SK-N-MC (cell line): ENCODE results near the gene BCAR3.

Source experiments
- DNase-seq: peaks from one replicate; pipeline ENCODE4 v3.0.0-alpha.2; 2011; ENCODE audit warnings: low read depth, low spot score
- H3K27ac ChIP-seq: fragments of 200-600 bp; sonication (generic); 2 replicates; pipeline ENCODE4 v1.5.1; 2016; ENCODE audit warnings: mixed run types
- H3K36me3 ChIP-seq: fragments of 200-600 bp; sonication (generic); 2 replicates; pipeline ENCODE4 v1.6.1; 2017; ENCODE audit warnings: antibody characterized with exemption, low read length, mixed read lengths; ENCODE audit not compliant: insufficient read depth
- H3K4me3 ChIP-seq: fragments of 200-600 bp; sonication (generic); 2 replicates; pipeline ENCODE4 v1.5.1; 2016
- H3K9ac ChIP-seq: fragments of 200-600 bp; sonication (generic); 2 replicates; pipeline ENCODE4 v1.8.0; 2017; ENCODE audit warnings: mixed run types, mixed read lengths; ENCODE audit not compliant: insufficient read length
- H3K9me3 ChIP-seq: fragments of 200-600 bp; sonication (generic); 2 replicates; pipeline ENCODE4 v1.6.1; 2017; ENCODE audit warnings: low read depth, mild to moderate bottlenecking, antibody characterized with exemption, low read length, moderate library complexity, mixed read lengths
- EZH2 ChIP-seq: fragments of 200-600 bp; sonication (generic); IDR thresholded peaks from one replicate; pipeline ENCODE4 v1.6.1; 2017; ENCODE audit warnings: antibody characterized with exemption
- FOXP2 ChIP-seq: optimal IDR thresholded peaks from 2 replicates; pipeline ENCODE3; 2011; ENCODE audit warnings: mild to moderate bottlenecking, moderate library complexity; ENCODE audit not compliant: insufficient read depth; ENCODE audit errors: extremely low read length, control extremely low read depth
- POLR2AphosphoS5 ChIP-seq: IDR thresholded peaks from 2 replicates; pipeline ENCODE4 v1.6.1; 2012; ENCODE audit warnings: mild to moderate bottlenecking, low read depth, low read length, borderline replicate concordance

The BCAR3 gene

DNA sequence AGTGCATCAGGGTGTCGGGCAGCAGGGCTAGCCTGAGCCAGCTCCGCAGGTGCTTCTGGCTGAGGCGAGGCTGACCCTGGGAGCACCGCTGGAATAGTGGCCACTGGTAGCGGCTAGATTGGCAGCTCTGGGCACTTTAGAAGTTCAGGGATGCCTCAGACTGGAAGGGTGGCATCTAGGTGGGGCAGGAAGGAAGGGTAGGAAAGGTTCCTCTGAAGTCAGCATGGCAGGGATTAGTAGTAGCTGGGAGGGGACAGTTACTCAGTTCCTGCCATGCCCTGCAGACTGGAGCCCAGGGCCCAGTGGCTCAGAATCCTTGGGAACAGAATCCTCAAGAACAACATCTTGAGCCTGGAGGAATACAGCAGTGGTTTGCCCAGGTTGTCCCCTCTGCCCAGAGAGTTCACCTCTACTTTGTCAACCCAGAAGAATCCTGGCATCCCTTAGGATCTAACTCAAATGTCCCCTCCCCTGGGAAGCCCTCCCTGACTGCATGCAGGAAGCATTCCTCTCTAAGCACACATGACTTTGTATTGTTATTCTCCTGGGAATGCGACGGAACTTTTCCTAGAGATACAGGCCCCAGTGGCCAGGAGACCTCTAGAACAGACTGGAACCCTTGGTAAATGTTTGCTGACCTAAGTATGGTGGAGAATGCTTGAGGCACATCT is 39.5 kb upstream of the BCAR3 start:
- Histone ChIP-seq H3K9me3 (no peaks in the 10 kb centered on the region), H3K9ac (no peak overlapping the region), H3K27ac (no peak overlapping the region), H3K36me3 (no peaks in the 10 kb centered on the region), H3K4me3 (no peak overlapping the region)
- TF ChIP-seq POLR2AphosphoS5 (no peak), EZH2 (no peak), FOXP2 (no peak)
- no peak for DNase-seq

DNA sequence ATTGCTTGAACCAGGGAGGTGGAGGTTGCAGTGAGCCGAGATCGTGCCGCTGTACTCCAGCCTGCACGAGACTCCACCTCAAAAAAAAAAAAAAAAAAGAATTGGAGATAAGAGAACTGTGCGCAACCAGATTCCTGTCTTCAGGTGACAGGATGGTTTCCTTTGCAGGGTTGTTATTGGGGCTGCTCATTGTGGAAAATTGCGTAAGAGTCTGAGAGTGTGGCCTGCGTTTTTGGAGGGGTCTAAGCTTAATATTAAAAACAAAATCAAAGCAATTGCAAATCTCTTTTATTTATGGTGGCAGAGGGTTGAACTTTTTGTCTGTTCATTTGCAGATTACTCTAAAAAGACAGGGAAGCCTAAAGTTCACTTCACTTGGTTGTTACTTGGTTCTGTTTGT is 36.0 kb upstream of the BCAR3 start:
- H3K27ac ChIP-seq: no peak overlapping the region
- no peak for DNase-seq
- no peak overlapping the region for H3K9ac ChIP-seq
- no peaks in the 10 kb centered on the region for H3K36me3 ChIP-seq
- no peaks in the 10 kb centered on the region for H3K9me3 ChIP-seq
- TF ChIP-seq POLR2AphosphoS5 (no peak), EZH2 (no peak), FOXP2 (no peak)
- H3K4me3 ChIP-seq: no peak overlapping the region

DNA sequence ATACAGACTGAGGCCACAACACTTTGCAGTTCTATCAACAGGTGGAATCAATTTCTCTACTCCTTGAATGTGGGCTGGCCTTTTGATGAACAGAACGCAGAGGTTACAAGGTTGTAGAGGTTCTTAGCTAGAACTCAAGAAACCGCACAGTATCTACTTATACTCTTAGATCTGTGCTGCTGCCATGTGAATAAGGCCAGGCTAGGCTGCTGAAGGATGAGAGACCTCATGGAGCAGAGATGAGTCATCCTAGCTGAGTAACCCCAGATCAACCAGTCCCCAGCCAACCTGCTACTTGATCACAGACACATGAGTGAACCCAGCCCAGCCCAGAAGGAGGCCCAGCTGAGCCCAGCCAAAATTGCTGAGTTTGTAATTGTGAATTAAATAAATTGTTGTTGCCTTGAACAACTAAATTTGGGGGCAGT is 35.3 kb upstream of the BCAR3 start:
- DNase-seq: no peak

GRCh38 chr1:93716163-93716562 is 34.5 kb upstream of the BCAR3 start:
- no peak for TF ChIP-seq EZH2
- TF ChIP-seq POLR2AphosphoS5: no peak
- no peak for TF ChIP-seq FOXP2
- Histone ChIP-seq H3K9ac (no peak overlapping the region), H3K27ac (no peak overlapping the region), H3K9me3 (no peaks in the 10 kb centered on the region), H3K4me3 (no peak overlapping the region), H3K36me3 (no peaks in the 10 kb centered on the region)
- DNase-seq: no peak

More for the DNA sequence above, 35.3 kb upstream of the BCAR3 start:
- no peak overlapping the region for H3K9ac ChIP-seq
- no peaks in the 10 kb centered on the region for H3K9me3 ChIP-seq
- H3K27ac ChIP-seq: no peak overlapping the region
- no peak overlapping the region for H3K4me3 ChIP-seq
- TF ChIP-seq FOXP2 (no peak), POLR2AphosphoS5 (no peak), EZH2 (no peak)
- no peaks in the 10 kb centered on the region for H3K36me3 ChIP-seq

DNA sequence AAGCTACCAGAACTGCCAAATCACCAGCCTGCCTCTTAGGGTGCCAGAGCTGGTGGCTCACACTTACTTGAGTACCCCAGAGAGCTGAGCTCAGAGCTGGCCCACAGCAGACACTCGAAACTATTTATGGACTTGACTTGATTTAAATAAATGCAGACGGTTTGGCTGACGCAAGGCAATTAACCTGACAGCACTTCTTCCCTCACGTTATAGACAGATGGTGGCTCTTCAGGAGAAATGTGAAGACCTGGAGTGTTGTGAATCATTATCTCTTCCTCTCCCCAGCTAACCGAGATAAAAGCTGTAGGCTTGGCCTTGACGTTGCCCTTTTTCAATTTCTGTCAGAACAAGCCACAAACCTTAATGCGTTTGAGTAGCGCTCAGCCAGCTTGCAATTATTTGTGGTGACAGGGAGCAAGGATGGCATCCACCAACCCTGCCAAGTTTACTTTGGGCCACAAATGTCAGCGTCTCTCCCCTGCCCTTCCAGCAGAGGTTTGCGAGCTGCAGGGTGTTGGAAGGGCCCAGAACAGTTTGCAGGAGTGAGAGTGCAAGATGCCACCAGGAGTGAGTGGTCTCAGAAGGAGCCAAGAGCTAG is 34.0 kb upstream of the BCAR3 start:
- no peak for TF ChIP-seq EZH2
- TF ChIP-seq FOXP2: no peak
- no peak for TF ChIP-seq POLR2AphosphoS5
- H3K4me3 ChIP-seq: no peak overlapping the region
- no peaks in the 10 kb centered on the region for H3K9me3 ChIP-seq
- no peak for DNase-seq
- H3K27ac ChIP-seq: no peak overlapping the region
- no peaks in the 10 kb centered on the region for H3K36me3 ChIP-seq
- no peak overlapping the region for H3K9ac ChIP-seq

DNA sequence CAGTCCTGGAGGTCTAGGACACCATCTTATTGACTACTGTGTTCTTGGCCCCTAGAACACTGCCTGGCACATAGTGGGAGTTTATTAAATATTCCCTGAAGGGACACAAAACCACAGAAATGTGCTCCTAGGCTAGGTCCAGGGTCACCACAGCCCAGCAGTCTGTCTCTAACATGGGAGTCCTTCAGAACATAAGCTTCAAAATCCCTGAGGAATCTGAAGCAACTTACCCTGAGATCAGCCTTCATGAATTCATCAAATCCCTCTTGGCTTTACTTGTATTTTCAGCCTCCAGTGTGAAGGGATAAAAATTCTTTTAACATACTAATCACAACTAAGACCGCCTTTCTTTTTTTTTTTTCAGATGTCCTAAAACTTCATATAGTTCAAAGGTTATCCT is 32.7 kb upstream of the BCAR3 start:
- Histone ChIP-seq H3K9me3 (no peaks in the 10 kb centered on the region), H3K36me3 (no peaks in the 10 kb centered on the region), H3K27ac (no peak overlapping the region), H3K4me3 (no peak overlapping the region), H3K9ac (no peak overlapping the region)
- DNase-seq: no peak
- TF ChIP-seq EZH2: no peak
- no peak for TF ChIP-seq POLR2AphosphoS5
- TF ChIP-seq FOXP2: no peak

DNA sequence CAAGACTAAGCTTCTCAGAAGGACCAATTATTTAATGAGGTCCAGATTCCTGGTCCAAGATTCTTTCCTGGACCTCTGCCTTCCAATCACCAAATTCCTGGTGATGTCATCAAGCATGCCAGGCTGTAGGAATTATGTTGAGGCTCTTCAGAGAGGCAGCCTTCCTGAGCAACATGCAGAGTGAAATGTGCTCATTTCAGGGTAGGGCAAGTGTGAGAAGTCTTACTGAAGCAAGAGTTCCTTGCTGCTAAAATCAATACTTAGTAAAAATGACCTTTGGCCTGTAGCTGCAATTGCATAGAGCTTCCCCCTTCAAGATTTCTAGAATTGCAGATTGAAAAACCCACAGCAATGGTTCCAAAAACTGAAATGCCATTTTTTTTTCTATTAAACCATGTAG is 31.7 kb upstream of the BCAR3 start:
- no peak overlapping the region for H3K27ac ChIP-seq
- H3K36me3 ChIP-seq: no peaks in the 10 kb centered on the region
- TF ChIP-seq FOXP2 (no peak), POLR2AphosphoS5 (no peak), EZH2 (no peak)
- DNase-seq: no peak
- no peaks in the 10 kb centered on the region for H3K9me3 ChIP-seq
- no peak overlapping the region for H3K9ac ChIP-seq
- no peak overlapping the region for H3K4me3 ChIP-seq

DNA sequence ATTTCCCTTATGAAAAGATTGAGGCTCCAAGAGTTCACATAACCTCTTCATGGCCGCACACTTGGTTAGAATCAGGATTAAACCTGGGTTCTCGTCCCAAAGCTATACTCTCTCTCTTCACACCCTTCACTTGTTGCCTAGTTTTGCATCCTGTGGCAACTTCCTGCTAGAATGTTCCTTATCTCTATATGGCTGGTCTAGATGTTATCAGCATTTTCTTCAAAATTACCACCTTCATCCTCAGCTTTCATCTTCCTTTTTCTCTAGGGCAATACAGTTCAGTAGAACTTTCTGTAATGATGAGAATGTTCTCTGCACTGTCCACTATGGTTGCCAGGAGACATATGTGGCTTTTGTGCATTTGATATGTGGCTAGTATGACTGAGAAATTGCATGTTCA is 31.1 kb upstream of the BCAR3 start:
- DNase-seq: no peak
- H3K36me3 ChIP-seq: no peaks in the 10 kb centered on the region
- H3K27ac ChIP-seq: no peak overlapping the region
- H3K4me3 ChIP-seq: no peak overlapping the region
- no peaks in the 10 kb centered on the region for H3K9me3 ChIP-seq
- no peak overlapping the region for H3K9ac ChIP-seq
- no peak for TF ChIP-seq FOXP2
- TF ChIP-seq POLR2AphosphoS5: no peak
- TF ChIP-seq EZH2: no peak
